OCI-LY1 (cell line): ENCODE measurements around the gene TANC1.

Experiments used
- CTCF ChIP-seq: fragments of 200-600 bp; sonication (generic), shearing (Covaris generic); IDR thresholded peaks from 2 replicates; pipeline ENCODE4 v1.5.1; 2017; ENCODE audit warnings: mild to moderate bottlenecking, antibody characterized with exemption, low read length, moderate library complexity, mixed read lengths
- EZH2 ChIP-seq: fragments of 200-600 bp; sonication (generic), shearing (Covaris generic); IDR thresholded peaks from 2 replicates; pipeline ENCODE4 v1.8.0; 2017; ENCODE audit warnings: borderline replicate concordance, mixed run types, mild to moderate bottlenecking, antibody characterized with exemption, low read length, moderate library complexity, mixed read lengths

DNA sequence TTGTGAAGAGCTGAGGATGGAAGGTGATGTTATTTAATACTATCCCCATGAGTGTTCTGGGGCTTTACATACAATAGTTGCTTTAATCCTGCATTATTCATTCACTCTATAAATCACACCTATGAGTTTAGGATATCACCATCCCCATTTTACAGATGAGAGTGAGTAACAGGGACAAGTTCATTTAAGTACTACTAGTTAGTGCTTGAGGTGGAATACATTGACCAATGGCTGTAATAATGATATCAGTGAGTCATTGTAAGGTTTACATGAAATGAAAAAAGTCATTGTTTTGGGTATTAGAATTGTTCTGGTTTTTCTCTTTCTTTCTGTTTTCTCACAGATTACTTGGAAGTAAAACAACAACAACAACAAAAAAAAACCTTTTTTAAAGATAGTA lies 42.5 kb downstream of the TANC1 start:
- TF ChIP-seq CTCF = no peak
- TF ChIP-seq EZH2 = no peak
